Muscle of leg (tissue), 11 donors: ENCODE data around the gene PDE7B. TPM values are rescaled to one million over a fixed set of nuclear protein-coding genes. Genes with fewer than 3 reads are reported as not detected.

Experiments
- DNase-seq: peaks from one replicate; pipeline ENCODE4 v3.0.0; 2013
- H3K27ac ChIP-seq: one replicate; pipeline ENCODE4 v1.5.1; 2013; ENCODE audit warnings: mild to moderate bottlenecking, low read length, control low read depth
- H3K27me3 ChIP-seq: one replicate; pipeline ENCODE4 v1.6.1; 2013; ENCODE audit warnings: low read length; ENCODE audit not compliant: control insufficient read depth, insufficient read depth
- H3K36me3 ChIP-seq: one replicate; pipeline ENCODE4 v1.6.1; 2013; ENCODE audit warnings: low read length; ENCODE audit not compliant: control insufficient read depth, insufficient read depth
- H3K4me1 ChIP-seq: one replicate; pipeline ENCODE4 v1.6.1; 2013; ENCODE audit warnings: low read length; ENCODE audit not compliant: control insufficient read depth, insufficient read depth
- H3K4me3 ChIP-seq: one replicate; pipeline ENCODE4 v1.5.1; 2013; ENCODE audit warnings: low read length, control low read depth
- H3K9me3 ChIP-seq: replicated peaks from 2 replicates; pipeline ENCODE4 v1.6.1; 2013; ENCODE audit warnings: low read depth, low read length; ENCODE audit not compliant: control insufficient read depth
- WGBS: methylation state at CpG from one replicate; pipeline ENCODE4 v1.1.5; 2013; ENCODE audit warnings: missing lambda C conversion rate; ENCODE audit not compliant: insufficient coverage; 5-methylcytosine and 5-hydroxymethylcytosine counted together
- polyA plus RNA-seq, 8 donors: library from polyadenylated mRNA; unstranded; fragments of 120-200 nt; gene quantifications; one replicate each; pipeline versions ENCODE4 v1.2.1 to v1.2.3, GENCODE V29; 2013; ENCODE audit warnings: inconsistent platforms in 1 of 8, low replicate concordance in 1 of 8; ENCODE audit not compliant: insufficient read length in 8 of 8, insufficient read depth in 1 of 8
- total RNA-seq: library from RNA; stranded (reverse); fragments of 120-200 nt; gene quantifications from one replicate; pipeline ENCODE4 v1.2.4, GENCODE V29; 2013

The PDE7B gene
- total and polyA plus RNA-seq, 9 donors, result 6.9 to 10.9 (median 8.6) TPM

DNA sequence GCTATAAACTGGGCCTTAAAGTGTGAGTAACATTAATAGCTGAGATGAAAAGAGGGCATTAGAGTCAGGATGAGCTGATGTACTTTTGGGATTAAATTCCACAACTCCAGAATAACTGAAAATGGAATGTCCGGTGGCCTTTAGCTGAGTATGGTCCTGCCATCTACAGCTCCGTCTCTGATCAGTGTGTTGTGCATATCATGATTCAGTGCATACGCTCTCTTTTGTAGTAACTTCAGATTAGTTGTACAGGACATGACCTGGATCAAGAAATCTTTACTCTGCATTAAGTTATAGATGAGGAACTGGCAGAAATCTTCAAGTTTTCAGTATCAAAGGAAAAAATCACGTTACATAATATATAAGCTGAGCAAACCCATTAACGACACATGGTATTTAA, 306.2 kb downstream of the PDE7B start:
- no peaks in the 10 kb centered on the region for H3K27me3 ChIP-seq
- no CpG with 5 or more reads among the region's 5 CpGs for WGBS
- H3K9me3 ChIP-seq, result no peaks in the 10 kb centered on the region
- no peak overlapping the region for H3K4me3 ChIP-seq
- peaks cover 25% of the 10 kb centered on the region for H3K36me3 ChIP-seq
- DNase-seq, result no peak
- no peaks in the 10 kb centered on the region for H3K4me1 ChIP-seq
- no peak overlapping the region for H3K27ac ChIP-seq

DNA sequence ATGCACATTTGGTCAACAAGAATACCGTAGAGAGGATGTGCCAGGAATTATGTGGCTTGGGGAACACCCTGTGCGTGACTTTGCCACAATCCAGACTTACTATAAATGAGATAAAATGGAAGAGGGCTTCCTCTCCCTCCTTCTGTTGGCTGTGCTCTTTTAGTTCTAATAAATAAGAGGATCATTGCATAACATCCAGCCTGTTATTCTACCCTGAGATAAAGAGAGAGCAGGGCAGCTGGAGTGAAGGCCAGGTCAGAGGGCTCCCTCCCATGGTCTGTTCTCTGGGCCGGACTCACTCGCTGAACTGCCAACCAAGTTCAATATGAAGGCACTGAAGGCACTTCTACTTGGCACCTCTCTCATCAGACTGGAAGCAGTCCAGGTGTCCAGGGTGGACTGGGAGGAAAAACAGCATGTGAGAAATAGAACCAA, 306.9 kb downstream of the PDE7B start:
- Histone ChIP-seq H3K4me3 (no peak overlapping the region), H3K4me1 (no peaks in the 10 kb centered on the region), H3K36me3 (peaks cover 27% of the 10 kb centered on the region), H3K9me3 (no peaks in the 10 kb centered on the region), H3K27ac (no peak overlapping the region), H3K27me3 (no peaks in the 10 kb centered on the region)
- no CpG with 5 or more reads among the region's 4 CpGs for WGBS
- DNase-seq, result no peak

DNA sequence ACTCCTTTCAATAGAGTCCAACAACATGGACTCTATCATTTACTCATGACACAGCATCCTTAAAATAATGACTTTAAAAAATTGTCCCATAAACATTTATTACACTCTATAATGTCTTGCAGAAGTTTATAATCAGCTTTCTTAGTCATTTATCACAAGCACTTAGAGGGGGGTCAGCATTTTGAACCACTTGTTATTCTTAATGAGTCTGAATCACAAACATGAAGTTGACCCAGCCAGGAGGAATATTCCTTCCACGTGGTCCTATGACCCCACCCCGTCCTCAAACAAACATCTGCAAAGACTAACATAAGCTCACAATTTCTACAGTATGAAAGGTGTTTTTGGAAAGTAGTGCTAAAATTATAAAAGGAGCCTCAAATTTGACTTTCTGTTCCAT, 307.5 kb downstream of the PDE7B start:
- H3K36me3 ChIP-seq, result peaks cover 25% of the 10 kb centered on the region
- no peak overlapping the region for H3K4me3 ChIP-seq
- no peak overlapping the region for H3K27ac ChIP-seq
- DNase-seq, result no peak
- H3K27me3 ChIP-seq, result no peaks in the 10 kb centered on the region
- H3K9me3 ChIP-seq, result no peaks in the 10 kb centered on the region
- WGBS, result no CpG with 5 or more reads among the region's 2 CpGs
- no peaks in the 10 kb centered on the region for H3K4me1 ChIP-seq

DNA sequence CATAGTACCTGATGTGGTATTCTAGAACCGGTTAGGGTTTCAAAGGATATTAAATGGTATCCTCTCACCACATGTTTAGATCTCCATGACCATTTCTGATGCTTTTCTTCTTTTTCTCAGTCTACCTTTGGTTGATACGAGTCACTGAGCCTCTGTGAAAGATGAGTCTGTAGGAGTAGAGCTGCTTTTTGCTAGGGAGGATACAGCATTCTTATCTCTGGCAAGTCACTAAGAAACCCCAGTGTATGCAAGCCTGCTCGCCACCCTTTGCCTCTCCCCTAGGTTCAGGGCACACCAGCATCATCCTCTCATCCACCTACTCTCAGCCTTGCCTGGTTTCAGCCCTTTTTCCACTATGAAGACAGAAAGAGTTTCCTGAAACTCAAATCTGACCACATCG, 308.7 kb downstream of the PDE7B start:
- 100% methylated on average over 2 of the region's 4 CpGs for WGBS
- Histone ChIP-seq H3K9me3 (no peaks in the 10 kb centered on the region), H3K27ac (no peak overlapping the region), H3K27me3 (no peaks in the 10 kb centered on the region), H3K36me3 (peaks cover 23% of the 10 kb centered on the region), H3K4me3 (no peak overlapping the region), H3K4me1 (no peaks in the 10 kb centered on the region)
- no peak for DNase-seq

GRCh38 chr6:136161950-136162349, 310.4 kb downstream of the PDE7B start:
- no peaks in the 10 kb centered on the region for H3K27me3 ChIP-seq
- 60% methylated on average over 1 of the region's 3 CpGs for WGBS
- H3K27ac ChIP-seq, result no peak overlapping the region
- H3K4me1 ChIP-seq, result no peaks in the 10 kb centered on the region
- H3K9me3 ChIP-seq, result no peaks in the 10 kb centered on the region
- H3K36me3 ChIP-seq, result peaks cover 25% of the 10 kb centered on the region
- DNase-seq, result no peak
- H3K4me3 ChIP-seq, result no peak overlapping the region

GRCh38 chr6:136163260-136163659, 311.8 kb downstream of the PDE7B start:
- Histone ChIP-seq H3K4me3 (no peak overlapping the region), H3K27ac (no peak overlapping the region), H3K36me3 (peaks cover 27% of the 10 kb centered on the region), H3K27me3 (no peaks in the 10 kb centered on the region), H3K9me3 (no peaks in the 10 kb centered on the region), H3K4me1 (no peaks in the 10 kb centered on the region)
- no peak for DNase-seq
- 96% methylated on average over 3 of the region's 3 CpGs for WGBS

DNA sequence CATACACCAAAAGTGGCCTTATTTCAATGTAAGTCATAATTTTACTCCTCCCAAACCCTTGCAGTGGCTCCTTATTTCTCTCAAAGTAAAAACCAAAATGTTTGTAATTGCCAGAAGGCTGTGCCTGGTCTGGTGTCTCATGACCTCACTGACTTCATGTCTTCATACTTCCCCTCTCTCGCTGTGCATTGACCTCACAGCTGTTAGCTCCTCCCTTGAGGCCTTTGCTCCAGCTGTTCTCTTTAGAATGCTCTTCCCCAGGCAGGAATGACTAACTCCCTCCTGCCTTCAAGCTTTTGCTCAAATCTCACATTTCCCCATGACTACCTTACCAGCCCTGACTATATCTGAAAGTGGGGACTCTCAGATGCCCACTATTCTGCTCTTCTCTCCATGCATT, 315.3 kb downstream of the PDE7B start:
- no peaks in the 10 kb centered on the region for H3K27me3 ChIP-seq
- no peak overlapping the region for H3K27ac ChIP-seq
- peak; percentile 10 for DNase-seq
- H3K36me3 ChIP-seq, result peaks cover 26% of the 10 kb centered on the region
- no peaks in the 10 kb centered on the region for H3K4me1 ChIP-seq
- H3K9me3 ChIP-seq, result no peaks in the 10 kb centered on the region
- no peak overlapping the region for H3K4me3 ChIP-seq
- 53% methylated on average over 1 of the region's 1 CpG for WGBS

DNA sequence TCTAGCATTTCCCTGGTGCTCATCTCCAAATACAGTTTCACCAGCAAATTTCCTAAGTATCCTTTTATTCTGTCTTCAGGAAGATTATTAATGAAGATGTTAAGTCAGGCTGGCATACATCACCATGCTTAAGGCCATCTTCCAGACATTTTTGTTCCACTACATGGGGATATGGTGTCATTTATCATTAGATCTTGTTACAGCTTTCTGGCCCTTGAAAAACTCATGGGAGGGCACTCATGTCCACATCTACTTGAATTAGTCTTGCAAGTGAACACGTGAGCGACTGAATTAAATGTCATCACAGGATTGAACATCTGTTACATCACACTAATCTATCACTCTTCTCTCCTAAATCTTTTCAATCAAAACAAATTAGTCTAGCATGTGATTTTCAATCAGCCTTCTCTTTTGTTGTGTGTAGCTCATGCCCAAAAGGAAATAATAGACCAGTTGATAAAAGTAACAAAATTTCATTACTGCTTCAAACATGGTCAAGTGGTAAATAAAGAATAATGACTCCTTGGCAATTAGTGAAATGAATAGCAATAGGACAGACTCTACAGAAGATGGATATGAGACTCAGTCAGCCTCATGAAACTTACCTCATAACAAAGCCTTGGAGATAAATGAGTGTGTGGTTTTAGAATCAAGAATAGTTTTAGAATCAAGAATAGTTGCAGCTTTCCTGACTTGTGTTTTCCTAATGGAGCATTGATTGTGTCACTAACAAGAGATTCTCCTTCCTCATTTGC, 318.1 kb downstream of the PDE7B start:
- H3K36me3 ChIP-seq, result peaks cover 27% of the 10 kb centered on the region
- H3K9me3 ChIP-seq, result no peaks in the 10 kb centered on the region
- 60% methylated on average over 1 of the region's 2 CpGs for WGBS
- no peak overlapping the region for H3K4me3 ChIP-seq
- no peak for DNase-seq
- H3K27me3 ChIP-seq, result no peaks in the 10 kb centered on the region
- H3K27ac ChIP-seq, result no peak overlapping the region
- no peaks in the 10 kb centered on the region for H3K4me1 ChIP-seq

- no CpG with 5 or more reads among the region's 3 CpGs for WGBS
- DNase-seq, result no peak
- no peaks in the 10 kb centered on the region for H3K27me3 ChIP-seq
- no peaks in the 10 kb centered on the region for H3K4me1 ChIP-seq
- H3K36me3 ChIP-seq, result peaks cover 21% of the 10 kb centered on the region
- H3K4me3 ChIP-seq, result no peak overlapping the region
- H3K27ac ChIP-seq, result no peak overlapping the region
- H3K9me3 ChIP-seq, result no peaks in the 10 kb centered on the region
Observed at GRCh38 chr6:136171231-136171630, 319.7 kb downstream of the PDE7B start.

DNA sequence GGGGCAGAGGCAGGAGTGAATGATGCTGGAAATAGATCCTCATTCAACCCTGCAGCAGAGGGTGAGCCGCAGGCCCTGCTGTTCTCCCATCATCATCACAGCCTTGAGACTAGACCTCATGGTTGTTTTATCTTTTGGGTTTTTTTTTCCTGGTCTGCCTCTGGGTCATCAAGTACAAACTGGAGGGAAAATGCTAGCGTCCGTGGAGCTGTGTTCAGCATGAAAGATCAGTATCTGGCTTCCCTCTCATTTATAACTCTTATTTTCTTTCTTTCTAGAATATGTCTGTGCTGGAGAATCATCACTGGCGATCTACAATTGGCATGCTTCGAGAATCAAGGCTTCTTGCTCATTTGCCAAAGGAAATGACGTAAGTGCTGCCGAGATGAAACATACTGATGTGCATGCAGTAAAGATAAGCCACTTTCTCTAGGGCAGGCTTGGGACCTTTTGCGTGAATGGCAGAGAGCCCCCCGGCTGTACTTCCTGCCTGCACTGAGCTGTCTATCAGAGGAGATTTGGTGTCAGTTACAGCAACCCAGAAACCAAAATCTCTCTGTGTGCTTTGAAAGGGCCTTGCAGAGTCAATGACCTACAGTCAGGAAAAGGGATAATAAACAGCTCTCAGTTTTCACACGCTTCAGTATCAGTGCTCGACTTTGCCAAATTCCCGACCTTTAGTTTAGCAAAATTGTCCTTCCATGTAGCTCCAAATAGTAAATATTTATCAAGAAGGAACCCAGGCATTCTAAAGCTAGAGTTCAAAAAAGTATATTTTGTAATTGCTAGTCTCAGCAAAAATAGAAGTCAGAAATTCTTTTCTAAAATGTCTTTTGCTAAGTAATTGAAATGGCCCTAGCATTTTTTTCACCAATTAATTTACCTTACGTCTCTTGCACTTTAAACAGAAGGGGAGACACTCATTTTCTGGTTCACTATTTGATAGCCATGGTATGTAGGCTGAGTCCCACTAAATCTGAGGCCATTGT, 322.3 kb downstream of the PDE7B start:
- 35% methylated on average over 5 of the region's 13 CpGs for WGBS
- Histone ChIP-seq H3K27me3 (no peaks in the 10 kb centered on the region), H3K27ac (no peak overlapping the region), H3K4me1 (no peaks in the 10 kb centered on the region), H3K9me3 (no peaks in the 10 kb centered on the region), H3K4me3 (no peak overlapping the region), H3K36me3 (peaks cover 17% of the 10 kb centered on the region)
- DNase-seq, result peak; percentile 13
